Left ventricle myocardium inferior (tissue), 1 donor: ENCODE data around the gene BARX2. TPM values are rescaled to one million over a fixed set of nuclear protein-coding genes. Genes with fewer than 3 reads are reported as not detected.

Source experiments
- DNase-seq: peaks from one replicate; pipeline ENCODE4 v3.0.0-alpha.2; 2020
- H3K27ac ChIP-seq: fragments of 200-600 bp; replicated peaks from 2 replicates; pipeline ENCODE4 v1.8.0; 2021
- H3K27me3 ChIP-seq: fragments of 200-600 bp; 2 replicates; pipeline ENCODE4 v1.8.0; 2021; ENCODE audit warnings: low read depth
- H3K36me3 ChIP-seq: fragments of 200-600 bp; 2 replicates; pipeline ENCODE4 v1.8.0; 2021
- H3K4me1 ChIP-seq: fragments of 200-600 bp; 2 replicates; pipeline ENCODE4 v1.8.0; 2021
- H3K4me3 ChIP-seq: fragments of 200-600 bp; 2 replicates; pipeline ENCODE4 v1.8.0; 2021; ENCODE audit warnings: mild to moderate bottlenecking, moderate library complexity
- H3K9me3 ChIP-seq: fragments of 200-600 bp; replicated peaks from 2 replicates; pipeline ENCODE4 v1.8.0; 2021
- intact Hi-C: fragments of 100-400 bp; cut with micrococcal nuclease; formaldehyde crosslinking; loops from one replicate; pipeline ENCODE4 v1.11.0; 2022
- total RNA-seq: library from RNA; stranded (reverse); fragmentation: NEBNext Ultra II Directional; extraction: Animal tissue kit (Norgen Biotek cat#: 25700); gene quantifications from one replicate; pipeline ENCODE4 v1.2.1, GENCODE V29; 2021
- TF ChIP-seq, protein P1 (sequence below): fragments of 200-600 bp; IDR thresholded peaks from 2 replicates; pipeline ENCODE4 v1.8.0; 2021; ENCODE audit warnings: antibody characterized with exemption, mild to moderate bottlenecking, borderline replicate concordance
- donor health status: DM: no; HTN: yes; CAD: no; lungs with severe emphysema.

Gene BARX2
- total RNA-seq, 1 donor from 2014 or later: not detected

DNA sequence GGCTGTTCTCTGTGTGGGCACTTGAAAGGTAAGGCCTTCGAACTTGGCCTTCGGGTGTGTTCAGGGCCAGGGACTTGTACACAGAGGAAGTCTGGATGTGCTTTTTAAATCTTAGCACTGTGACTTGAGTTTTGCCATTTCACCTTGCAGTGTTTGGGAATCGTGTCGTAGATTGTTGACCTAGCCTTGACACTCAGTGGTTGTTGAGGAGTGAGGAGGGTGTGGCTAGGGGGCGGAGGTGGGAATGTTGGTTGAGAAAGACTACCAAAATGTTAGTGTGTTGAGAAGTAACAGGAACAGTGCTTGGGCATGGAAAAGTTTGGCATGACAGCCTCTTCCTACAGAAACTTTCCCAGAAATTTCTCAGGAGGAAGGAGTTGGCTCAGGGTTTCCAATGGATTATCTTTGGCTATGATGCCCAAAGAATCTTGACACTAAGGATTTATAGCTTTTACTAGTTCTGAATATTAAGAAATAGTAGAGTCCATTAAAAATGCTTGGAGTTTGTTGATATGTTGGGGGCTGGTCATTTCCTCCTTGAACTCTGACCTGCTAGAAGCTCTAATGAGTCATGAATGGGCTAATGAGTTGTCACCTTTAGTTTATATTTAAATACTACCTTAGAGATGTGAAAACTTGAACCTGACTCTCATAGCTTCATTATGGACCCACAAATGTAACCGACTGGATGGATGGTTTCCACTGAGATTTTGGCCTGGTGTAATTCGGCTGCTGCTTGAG, 40.6 kb downstream of the BARX2 start:
- Histone ChIP-seq H3K4me1 (no peaks in the 10 kb centered on the region), H3K4me3 (no peak overlapping the region), H3K27me3 (no peaks in the 10 kb centered on the region), H3K27ac (no peak overlapping the region), H3K36me3 (no peaks in the 10 kb centered on the region), H3K9me3 (no peaks in the 10 kb centered on the region)
- intact Hi-C loops: no loop called here
- no peak for DNase-seq
- TF ChIP-seq, protein P1, sequence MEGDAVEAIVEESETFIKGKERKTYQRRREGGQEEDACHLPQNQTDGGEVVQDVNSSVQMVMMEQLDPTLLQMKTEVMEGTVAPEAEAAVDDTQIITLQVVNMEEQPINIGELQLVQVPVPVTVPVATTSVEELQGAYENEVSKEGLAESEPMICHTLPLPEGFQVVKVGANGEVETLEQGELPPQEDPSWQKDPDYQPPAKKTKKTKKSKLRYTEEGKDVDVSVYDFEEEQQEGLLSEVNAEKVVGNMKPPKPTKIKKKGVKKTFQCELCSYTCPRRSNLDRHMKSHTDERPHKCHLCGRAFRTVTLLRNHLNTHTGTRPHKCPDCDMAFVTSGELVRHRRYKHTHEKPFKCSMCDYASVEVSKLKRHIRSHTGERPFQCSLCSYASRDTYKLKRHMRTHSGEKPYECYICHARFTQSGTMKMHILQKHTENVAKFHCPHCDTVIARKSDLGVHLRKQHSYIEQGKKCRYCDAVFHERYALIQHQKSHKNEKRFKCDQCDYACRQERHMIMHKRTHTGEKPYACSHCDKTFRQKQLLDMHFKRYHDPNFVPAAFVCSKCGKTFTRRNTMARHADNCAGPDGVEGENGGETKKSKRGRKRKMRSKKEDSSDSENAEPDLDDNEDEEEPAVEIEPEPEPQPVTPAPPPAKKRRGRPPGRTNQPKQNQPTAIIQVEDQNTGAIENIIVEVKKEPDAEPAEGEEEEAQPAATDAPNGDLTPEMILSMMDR: no peak

- no peak for DNase-seq
- Histone ChIP-seq H3K36me3 (no peaks in the 10 kb centered on the region), H3K4me3 (no peak overlapping the region), H3K4me1 (no peaks in the 10 kb centered on the region), H3K27ac (no peak overlapping the region), H3K27me3 (no peaks in the 10 kb centered on the region), H3K9me3 (no peaks in the 10 kb centered on the region)
- intact Hi-C loops: no loop called here
- TF ChIP-seq, protein P1: no peak
Observed at GRCh38 chr11:129417458-129417857, 41.8 kb downstream of the BARX2 start.

DNA sequence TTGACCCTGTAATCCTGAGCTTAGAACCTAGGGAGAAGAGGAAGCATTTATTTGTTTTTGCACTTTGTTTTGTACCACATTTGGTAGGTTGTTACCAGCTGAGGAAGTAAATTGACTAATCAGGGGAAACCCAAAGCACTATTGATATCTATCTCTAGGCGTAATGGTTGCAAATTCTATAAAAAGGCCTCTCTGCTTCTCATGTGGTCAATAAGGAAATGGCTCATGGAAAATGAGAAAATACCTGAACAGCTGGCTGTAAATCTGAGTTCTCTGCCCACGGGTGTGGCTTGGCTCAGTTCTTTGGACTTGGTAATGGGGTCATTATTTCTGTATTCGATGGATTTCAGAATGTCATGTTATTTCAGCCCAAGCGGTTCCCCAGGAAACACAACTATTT, 42.4 kb downstream of the BARX2 start:
- Histone ChIP-seq H3K4me3 (no peak overlapping the region), H3K27ac (no peak overlapping the region), H3K36me3 (no peaks in the 10 kb centered on the region), H3K4me1 (no peaks in the 10 kb centered on the region), H3K27me3 (no peaks in the 10 kb centered on the region), H3K9me3 (no peaks in the 10 kb centered on the region)
- TF ChIP-seq, protein P1: no peak
- DNase-seq: no peak
- intact Hi-C loops: no loop called here

DNA sequence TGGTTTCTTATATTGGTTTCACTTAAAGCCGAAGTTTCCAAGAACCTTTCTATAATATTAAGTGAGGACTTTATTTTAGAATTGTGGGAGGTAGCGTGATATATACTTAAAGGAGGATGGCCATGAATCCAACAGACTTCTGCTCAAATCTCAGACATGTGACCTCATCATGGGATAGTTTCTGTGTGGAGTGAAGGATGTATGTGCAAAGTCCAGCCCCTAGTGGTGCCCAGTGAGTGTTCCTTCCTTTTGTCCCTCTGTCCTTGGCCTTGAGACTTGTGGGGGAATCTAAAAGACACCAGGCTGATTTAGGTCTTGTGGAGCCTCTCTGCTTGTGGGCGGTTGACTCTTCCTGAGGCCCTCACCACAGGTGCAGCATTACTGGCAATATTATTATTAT, 43.7 kb downstream of the BARX2 start:
- TF ChIP-seq, protein P1: no peak
- intact Hi-C loops: no loop called here
- Histone ChIP-seq H3K9me3 (no peaks in the 10 kb centered on the region), H3K4me1 (no peaks in the 10 kb centered on the region), H3K4me3 (no peak overlapping the region), H3K27ac (no peak overlapping the region), H3K27me3 (no peaks in the 10 kb centered on the region), H3K36me3 (no peaks in the 10 kb centered on the region)
- no peak for DNase-seq

DNA sequence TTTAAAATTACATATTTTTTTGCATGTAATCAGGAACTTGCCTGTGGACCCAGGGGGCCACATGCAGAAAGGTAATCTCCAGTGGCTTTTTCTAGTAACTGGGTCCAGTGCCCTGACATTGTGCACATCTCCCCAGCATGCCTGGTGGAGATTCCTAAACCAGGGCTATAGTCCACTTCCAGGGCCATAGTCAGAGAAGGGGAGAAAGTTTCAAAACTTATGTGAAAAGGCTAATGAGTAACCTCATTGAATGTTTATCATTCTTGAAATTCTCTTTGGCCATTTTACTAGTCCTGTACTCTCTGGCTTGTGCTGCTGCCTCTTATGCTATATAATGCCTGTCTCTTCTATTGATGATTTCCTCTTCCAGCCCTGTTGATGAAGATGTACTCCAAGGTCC, 47.8 kb downstream of the BARX2 start:
- Histone ChIP-seq H3K27me3 (peaks cover 22% of the 10 kb centered on the region), H3K4me3 (no peak overlapping the region), H3K4me1 (no peaks in the 10 kb centered on the region), H3K36me3 (no peaks in the 10 kb centered on the region), H3K9me3 (no peaks in the 10 kb centered on the region), H3K27ac (no peak overlapping the region)
- intact Hi-C loops: no loop called here
- DNase-seq: no peak
- TF ChIP-seq, protein P1: no peak
